HFFc6 (cell line): ENCODE measurements around the gene MUTYH. TPM values are rescaled to one million over a fixed set of nuclear protein-coding genes. Genes with fewer than 3 reads are reported as not detected.

Source experiments
- DNase-seq: peaks from one replicate; pipeline ENCODE4 v3.0.0-alpha.2; 2018
- H3K27ac Mint-ChIP-seq: 2 replicates; pipeline ENCODE4 v1.8.0; 2020; ENCODE audit warnings: mild to moderate bottlenecking, mixed read lengths
- H3K27me3 Mint-ChIP-seq: 2 replicates; pipeline ENCODE4 v1.8.0; 2021; ENCODE audit warnings: mild to moderate bottlenecking, moderate library complexity, mixed read lengths; ENCODE audit not compliant: insufficient read depth
- H3K36me3 Mint-ChIP-seq: 2 replicates; pipeline ENCODE4 v1.8.0; 2021; ENCODE audit warnings: low read depth, mixed read lengths
- H3K4me1 Mint-ChIP-seq: 2 replicates; pipeline ENCODE4 v1.8.0; 2020; ENCODE audit warnings: low read depth, mixed read lengths
- H3K4me3 Mint-ChIP-seq: 2 replicates; pipeline ENCODE4 v1.8.0; 2020; ENCODE audit warnings: mild to moderate bottlenecking, moderate library complexity, mixed read lengths
- H3K9me3 Mint-ChIP-seq: 2 replicates; pipeline ENCODE4 v1.8.0; 2020; ENCODE audit warnings: mild to moderate bottlenecking, mixed read lengths
- CTCF ChIP-seq: fragments of 200-600 bp; sonication (generic); IDR thresholded peaks from 2 replicates; pipeline ENCODE4 v1.5.0; 2021; ENCODE audit warnings: antibody characterized with exemption, mild to moderate bottlenecking
- total RNA-seq, 6 experiments: library from RNA; stranded (reverse); fragmentation: NEBNext Ultra II Directional; extraction: Animal tissue kit (Norgen Biotek cat#: 25700); gene quantifications; 2 replicates in 1 of 6; 3 replicates in 5 of 6; pipeline ENCODE4 v1.2.3, GENCODE V29; 2021

MUTYH gene
- total RNA-seq, 6 experiments from 2014 or later, result 8.7 to 12.9 (median 10.5) TPM

- no peak for DNase-seq
- no peaks in the 10 kb centered on the region; the same call in 1 of the 2 replicates for H3K27me3 Mint-ChIP-seq
- no peak overlapping the region for H3K4me3 Mint-ChIP-seq
- TF ChIP-seq CTCF, result no peak
- no peaks in the 10 kb centered on the region for H3K9me3 Mint-ChIP-seq
- peaks cover 10% of the 10 kb centered on the region; the same call in 1 of the 2 replicates for H3K4me1 Mint-ChIP-seq
- no peak overlapping the region for H3K27ac Mint-ChIP-seq
- H3K36me3 Mint-ChIP-seq, result no peaks in the 10 kb centered on the region
These were observed 41.0 kb upstream of the MUTYH start for GRCh38 chr1:45381243-45381642.

DNA sequence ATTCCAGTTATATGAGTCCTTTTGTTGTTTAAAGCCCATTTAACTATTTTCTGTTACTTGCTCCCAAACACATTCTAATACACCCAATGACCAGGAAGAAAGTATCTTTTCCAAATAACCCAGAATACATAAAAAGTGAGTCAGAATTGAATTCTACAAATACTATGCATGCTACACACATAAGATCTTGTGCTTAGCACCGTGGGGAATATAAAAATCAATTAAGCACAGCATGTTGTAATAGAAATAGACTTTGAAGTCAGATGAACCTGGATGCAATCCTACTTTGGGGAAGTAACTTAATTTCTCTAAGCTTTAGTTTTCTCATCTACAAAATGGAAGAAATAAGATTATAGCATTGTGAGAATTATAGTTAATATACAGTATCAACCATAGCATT, 40.5 kb upstream of the MUTYH start:
- no peak overlapping the region for H3K27ac Mint-ChIP-seq
- H3K27me3 Mint-ChIP-seq, result no peaks in the 10 kb centered on the region; the same call in 1 of the 2 replicates
- H3K4me1 Mint-ChIP-seq, result peaks cover 10% of the 10 kb centered on the region; the same call in 1 of the 2 replicates
- H3K36me3 Mint-ChIP-seq, result no peaks in the 10 kb centered on the region
- no peak for TF ChIP-seq CTCF
- no peaks in the 10 kb centered on the region for H3K9me3 Mint-ChIP-seq
- no peak for DNase-seq
- no peak overlapping the region for H3K4me3 Mint-ChIP-seq

GRCh38 chr1:45380125-45380524, 39.9 kb upstream of the MUTYH start:
- no peak overlapping the region for H3K4me3 Mint-ChIP-seq

DNA sequence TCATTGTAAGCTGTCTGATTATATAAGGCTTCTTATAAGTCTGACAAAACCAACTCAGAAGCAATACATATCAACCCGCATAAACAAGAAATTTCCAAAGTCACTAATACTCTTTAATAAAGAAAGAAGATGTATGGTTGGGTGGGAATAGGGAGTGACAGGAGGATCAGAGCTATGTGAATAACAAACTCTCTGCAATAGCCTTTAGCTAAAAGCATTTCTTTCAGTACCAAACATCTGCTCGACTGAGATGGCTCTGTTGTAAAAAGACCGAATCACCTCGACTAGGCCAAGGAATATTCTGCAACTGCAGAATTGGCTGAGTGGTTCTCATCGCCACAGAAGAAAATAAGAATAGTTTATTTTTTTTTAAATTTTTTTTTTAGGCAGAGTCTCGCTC, 39.3 kb upstream of the MUTYH start:
- H3K27ac Mint-ChIP-seq, result no peak overlapping the region
- peaks cover 10% of the 10 kb centered on the region; the same call in 1 of the 2 replicates for H3K4me1 Mint-ChIP-seq
- DNase-seq, result no peak
- TF ChIP-seq CTCF, result no peak
- H3K9me3 Mint-ChIP-seq, result no peaks in the 10 kb centered on the region
- no peak overlapping the region for H3K4me3 Mint-ChIP-seq
- no peaks in the 10 kb centered on the region for H3K36me3 Mint-ChIP-seq
- no peaks in the 10 kb centered on the region; the same call in 1 of the 2 replicates for H3K27me3 Mint-ChIP-seq

More at GRCh38 chr1:45380125-45380524, 39.9 kb upstream of the MUTYH start:
- TF ChIP-seq CTCF, result no peak
- Mint-ChIP-seq H3K9me3 (no peaks in the 10 kb centered on the region), H3K27me3 (no peaks in the 10 kb centered on the region; the same call in 1 of the 2 replicates), H3K4me1 (peaks cover 10% of the 10 kb centered on the region; the same call in 1 of the 2 replicates), H3K27ac (no peak overlapping the region), H3K36me3 (no peaks in the 10 kb centered on the region)
- DNase-seq, result no peak

GRCh38 chr1:45378184-45378583, 37.9 kb upstream of the MUTYH start:
- no peak for TF ChIP-seq CTCF
- no peaks in the 10 kb centered on the region; the same call in 1 of the 2 replicates for H3K27me3 Mint-ChIP-seq
- H3K4me1 Mint-ChIP-seq, result peaks cover 10% of the 10 kb centered on the region; the same call in 1 of the 2 replicates
- no peak overlapping the region for H3K4me3 Mint-ChIP-seq
- no peak overlapping the region for H3K27ac Mint-ChIP-seq
- H3K36me3 Mint-ChIP-seq, result no peaks in the 10 kb centered on the region
- H3K9me3 Mint-ChIP-seq, result no peaks in the 10 kb centered on the region
- DNase-seq, result no peak
